Osteocyte (in vitro differentiated cells): Measurements from ENCODE around the gene RBM10. TPM values are rescaled to one million over a fixed set of nuclear protein-coding genes. Genes with fewer than 3 reads are reported as not detected.
"Not testable (repeated sequence)": the region's sequence is repeated elsewhere in the genome, so short reads cannot be mapped to it uniquely, and the experiment has no call there.

Source experiments
- DNase-seq: peaks from one replicate; pipeline ENCODE4 v3.0.0; 2021; ENCODE audit warnings: mixed read lengths; ENCODE audit not compliant: unreplicated experiment; ENCODE audit errors: extremely low spot score
- H3K27ac Mint-ChIP-seq: one replicate; pipeline ENCODE4 v1.8.0; 2021; ENCODE audit warnings: mild to moderate bottlenecking, mixed read lengths; ENCODE audit not compliant: unreplicated experiment
- H3K27me3 Mint-ChIP-seq: one replicate; pipeline ENCODE4 v1.8.0; 2021; ENCODE audit warnings: mixed read lengths; ENCODE audit not compliant: unreplicated experiment
- H3K36me3 Mint-ChIP-seq: one replicate; pipeline ENCODE4 v1.8.0; 2021; ENCODE audit warnings: mixed read lengths; ENCODE audit not compliant: unreplicated experiment
- H3K4me1 Mint-ChIP-seq: one replicate; pipeline ENCODE4 v1.8.0; 2021; ENCODE audit warnings: mixed read lengths; ENCODE audit not compliant: unreplicated experiment
- H3K4me3 Mint-ChIP-seq: one replicate; pipeline ENCODE4 v1.8.0; 2021; ENCODE audit warnings: mild to moderate bottlenecking, moderate library complexity, mixed read lengths; ENCODE audit not compliant: unreplicated experiment
- H3K9me3 Mint-ChIP-seq: one replicate; pipeline ENCODE4 v1.8.0; 2021; ENCODE audit warnings: mixed read lengths; ENCODE audit not compliant: unreplicated experiment
- CTCF ChIP-seq: fragments of 200-600 bp; sonication (generic); IDR thresholded peaks from 2 replicates; pipeline ENCODE4 v1.5.0; 2021; ENCODE audit warnings: antibody characterized with exemption, mild to moderate bottlenecking, moderate library complexity
- total RNA-seq: library from RNA; stranded (reverse); gene quantifications from 2 replicates; pipeline ENCODE4 v1.2.1, GENCODE V29; 2021

Gene RBM10
- total RNA-seq, 1 donor from 2014 or later: 36.9 TPM

DNA sequence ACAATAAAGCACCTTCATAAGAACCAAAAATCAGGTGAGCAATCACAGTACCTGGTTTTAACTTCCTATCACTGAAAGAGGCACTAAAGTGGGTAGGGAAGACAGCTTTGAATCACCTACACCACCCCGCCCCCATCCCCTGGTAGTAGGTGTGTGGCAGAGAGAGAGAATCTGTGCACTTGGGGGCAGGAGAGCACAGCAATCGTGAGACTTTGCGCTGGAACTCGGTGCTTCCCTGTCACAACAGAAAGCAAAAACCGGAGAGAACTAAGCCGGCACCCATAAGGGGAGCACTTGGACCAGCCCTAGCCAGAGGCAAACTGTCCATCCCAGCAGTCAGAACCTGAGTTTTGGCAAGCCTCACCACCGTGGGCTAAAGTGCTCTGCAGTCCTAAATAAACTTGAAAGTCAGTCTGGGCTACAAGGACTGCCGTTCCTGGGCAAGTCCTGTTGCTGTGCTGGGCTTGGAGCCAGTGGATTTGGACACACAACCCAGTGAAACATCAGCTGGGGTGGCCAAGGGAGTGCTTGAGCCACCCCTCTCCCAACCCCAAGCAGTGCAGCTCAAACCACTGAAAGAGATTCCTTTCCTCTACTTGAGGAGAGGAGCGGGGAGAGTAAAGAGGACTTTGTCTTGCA, 32.6 kb upstream of the RBM10 start:
- Mint-ChIP-seq H3K4me3 (no peak overlapping the region), H3K27ac (no peak overlapping the region), H3K4me1 (no peaks in the 10 kb centered on the region), H3K9me3 (peaks cover 9% of the 10 kb centered on the region), H3K27me3 (no peaks in the 10 kb centered on the region), H3K36me3 (no peaks in the 10 kb centered on the region)
- no peak for TF ChIP-seq CTCF
- DNase-seq: peak; percentile 64

DNA sequence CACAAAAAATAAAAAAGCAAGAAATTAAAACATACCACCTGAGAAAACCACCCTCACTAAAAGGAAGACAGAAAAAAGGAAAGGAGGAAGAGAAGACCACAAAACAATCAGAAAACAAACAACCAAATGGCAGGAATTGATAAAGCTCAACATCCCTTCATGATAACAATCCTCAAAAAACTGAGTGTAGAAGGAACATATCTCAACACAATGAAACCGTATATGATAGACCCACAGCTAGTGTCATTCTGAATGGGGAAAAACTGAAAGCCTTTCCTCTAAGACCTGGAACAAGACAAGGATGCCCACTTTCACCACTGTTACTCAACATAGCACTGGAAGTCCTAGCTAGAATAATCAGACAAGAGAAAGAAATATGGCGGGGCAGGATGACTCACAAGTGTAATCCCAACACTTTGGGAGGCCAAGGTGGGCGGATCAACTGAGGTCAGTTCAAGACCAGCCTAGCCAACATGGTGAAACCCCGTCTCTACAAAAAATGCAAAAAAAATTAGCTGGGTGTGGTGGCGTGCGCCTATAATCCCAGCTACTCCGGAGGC, 28.4 kb upstream of the RBM10 start:
- not testable (repeated sequence) for DNase-seq, H3K4me3 Mint-ChIP-seq, H3K27ac Mint-ChIP-seq, H3K4me1 Mint-ChIP-seq, H3K36me3 Mint-ChIP-seq, H3K9me3 Mint-ChIP-seq, H3K27me3 Mint-ChIP-seq

GRCh38 chrX:47124466-47124865, 20.6 kb upstream of the RBM10 start:
- H3K27me3 Mint-ChIP-seq, H3K4me1 Mint-ChIP-seq, H3K36me3 Mint-ChIP-seq, H3K4me3 Mint-ChIP-seq, H3K9me3 Mint-ChIP-seq, H3K27ac Mint-ChIP-seq, DNase-seq: not testable (repeated sequence)

DNA sequence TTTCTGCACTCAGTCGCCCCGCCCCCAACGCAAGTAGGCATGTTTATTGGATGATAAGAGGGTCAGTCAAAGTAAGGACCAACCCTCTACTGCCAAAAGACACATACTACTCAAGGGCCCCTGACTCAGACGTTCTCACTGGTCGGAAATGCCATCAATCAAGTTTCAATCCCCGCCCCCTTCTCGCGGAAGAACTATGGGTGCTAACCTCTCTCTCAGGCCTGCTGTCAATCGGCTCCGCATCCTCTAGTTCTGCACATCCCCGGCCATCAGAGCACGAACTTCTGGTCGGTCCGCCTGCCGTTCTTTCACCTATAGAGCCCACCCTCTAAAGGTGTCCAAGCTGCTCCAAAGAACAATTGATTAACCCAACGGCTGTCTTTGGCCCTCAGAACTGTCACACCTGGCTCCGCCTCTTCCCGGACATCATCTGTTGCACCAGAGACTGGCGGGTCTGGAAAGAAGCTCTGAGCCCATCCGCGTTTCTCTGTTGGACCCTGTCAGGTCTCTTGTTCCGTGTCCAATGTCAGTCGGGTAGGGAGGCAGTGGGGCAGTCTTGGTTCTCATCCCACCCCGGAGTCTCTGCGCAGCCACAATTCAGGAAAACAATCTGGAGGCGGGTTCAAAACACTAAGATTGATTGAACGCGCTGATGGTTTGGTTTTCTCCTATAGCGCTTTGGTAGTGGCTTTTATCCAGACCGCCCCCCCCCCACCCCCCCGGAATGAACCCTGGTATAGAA, 15.7 kb upstream of the RBM10 start:
- H3K27ac Mint-ChIP-seq: peak overlapping the region; percentile 97
- TF ChIP-seq CTCF: no peak

GRCh38 chrX:47129899-47130358, 15.1 kb upstream of the RBM10 start:
- no peak for TF ChIP-seq CTCF
- Mint-ChIP-seq H3K36me3 (no peaks in the 10 kb centered on the region), H3K4me1 (peaks cover 4% of the 10 kb centered on the region), H3K27me3 (no peaks in the 10 kb centered on the region), H3K27ac (peak overlapping the region; percentile 60), H3K4me3 (peak overlapping the region; percentile 94), H3K9me3 (no peaks in the 10 kb centered on the region)
- DNase-seq: no peak

More for the DNA sequence above, 15.7 kb upstream of the RBM10 start:
- H3K4me3 Mint-ChIP-seq: peak overlapping the region; percentile 94
- H3K9me3 Mint-ChIP-seq: no peaks in the 10 kb centered on the region
- DNase-seq: peak; percentile 95
- peaks cover 4% of the 10 kb centered on the region for H3K4me1 Mint-ChIP-seq
- no peaks in the 10 kb centered on the region for H3K27me3 Mint-ChIP-seq
- no peaks in the 10 kb centered on the region for H3K36me3 Mint-ChIP-seq

GRCh38 chrX:47133493-47133892, 11.5 kb upstream of the RBM10 start:
- Mint-ChIP-seq H3K9me3 (no peaks in the 10 kb centered on the region), H3K27ac (no peak overlapping the region), H3K36me3 (no peaks in the 10 kb centered on the region), H3K4me1 (peaks cover 2% of the 10 kb centered on the region), H3K27me3 (no peaks in the 10 kb centered on the region), H3K4me3 (no peak overlapping the region)
- DNase-seq: no peak
- TF ChIP-seq CTCF: no peak

- not testable (repeated sequence) for H3K36me3 Mint-ChIP-seq, H3K27ac Mint-ChIP-seq, H3K4me1 Mint-ChIP-seq, H3K27me3 Mint-ChIP-seq, DNase-seq, H3K9me3 Mint-ChIP-seq, H3K4me3 Mint-ChIP-seq
Observed at GRCh38 chrX:47135650-47136049, 9.4 kb upstream of the RBM10 start.
